Heart left ventricle (tissue), 13 donors: ENCODE measurements around the gene DHFR.

Source experiments
- POLR2A ChIP-seq, 2 donors: fragments of 450-650 bp; IDR thresholded peaks; one replicate each; pipeline ENCODE4 v1.6.1; 2017; ENCODE audit warnings: antibody characterized with exemption in 2 of 2, mild to moderate bottlenecking in 2 of 2, moderate library complexity in 2 of 2
- TF ChIP-seq, protein P1 (sequence below), 12 donors: fragments of 200-600 bp; sonication (generic) in 4 of 12; IDR thresholded peaks; one replicate each; pipeline versions ENCODE4 v1.5.0 to v1.8.0; 2018 to 2022; ENCODE audit warnings: antibody characterized with exemption in 12 of 12, mild to moderate bottlenecking in 5 of 12
- donor health status: ischemic (EF 13 %, LVEDD 7.1; RV severe dilation, severe dysfunction).
- donor health status: DM: no; HTN: yes; CAD: no.
- donor health status: DM: no; HTN: no; CAD: no.
- donor health status: ischemic (EF 25% LVEDD 6.9; RV normal size, moderate dysfunction).
- donor health status: ischemic (EF 25% LVEDD 5.7; RV mildly dilated, moderate dysfunction).
- donor health status: ischemic (EF 35%, LVEDD 5.7; RV mildly dilated, moderate dysfunction).
- donor health status: nonischemic (EF 11% LVEDD 7.7; RV severe dilation, severe dysfunction).
- donor health status: DM: yes; HTN: yes; CAD: no.
- donor health status: PGD.
- donor health status: ischemic (EF 29% LVEDD 5.4; RV normal size, mild dysfunction).
- donor health status: nonischemic (EF 23%, LVEDD 6.1; RV moderate dilation, normal function).

GRCh38 chr5:80597500-80597899 is 57.3 kb downstream of the DHFR start:
- TF ChIP-seq, protein P1, sequence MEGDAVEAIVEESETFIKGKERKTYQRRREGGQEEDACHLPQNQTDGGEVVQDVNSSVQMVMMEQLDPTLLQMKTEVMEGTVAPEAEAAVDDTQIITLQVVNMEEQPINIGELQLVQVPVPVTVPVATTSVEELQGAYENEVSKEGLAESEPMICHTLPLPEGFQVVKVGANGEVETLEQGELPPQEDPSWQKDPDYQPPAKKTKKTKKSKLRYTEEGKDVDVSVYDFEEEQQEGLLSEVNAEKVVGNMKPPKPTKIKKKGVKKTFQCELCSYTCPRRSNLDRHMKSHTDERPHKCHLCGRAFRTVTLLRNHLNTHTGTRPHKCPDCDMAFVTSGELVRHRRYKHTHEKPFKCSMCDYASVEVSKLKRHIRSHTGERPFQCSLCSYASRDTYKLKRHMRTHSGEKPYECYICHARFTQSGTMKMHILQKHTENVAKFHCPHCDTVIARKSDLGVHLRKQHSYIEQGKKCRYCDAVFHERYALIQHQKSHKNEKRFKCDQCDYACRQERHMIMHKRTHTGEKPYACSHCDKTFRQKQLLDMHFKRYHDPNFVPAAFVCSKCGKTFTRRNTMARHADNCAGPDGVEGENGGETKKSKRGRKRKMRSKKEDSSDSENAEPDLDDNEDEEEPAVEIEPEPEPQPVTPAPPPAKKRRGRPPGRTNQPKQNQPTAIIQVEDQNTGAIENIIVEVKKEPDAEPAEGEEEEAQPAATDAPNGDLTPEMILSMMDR (IDR thresholded peaks at IDR 0.05) = no peak
- no peak for TF ChIP-seq POLR2A (IDR thresholded peaks at IDR 0.05)
